ENCODE data around the gene GJB2.

GJB2 gene

GRCh38 chr13:20192158-20192835 lies 441 bp downstream of the GJB2 start:
- peak; percentile 38 for DNase-seq (ENCODE audit: low read depth, low spot score)

DNA sequence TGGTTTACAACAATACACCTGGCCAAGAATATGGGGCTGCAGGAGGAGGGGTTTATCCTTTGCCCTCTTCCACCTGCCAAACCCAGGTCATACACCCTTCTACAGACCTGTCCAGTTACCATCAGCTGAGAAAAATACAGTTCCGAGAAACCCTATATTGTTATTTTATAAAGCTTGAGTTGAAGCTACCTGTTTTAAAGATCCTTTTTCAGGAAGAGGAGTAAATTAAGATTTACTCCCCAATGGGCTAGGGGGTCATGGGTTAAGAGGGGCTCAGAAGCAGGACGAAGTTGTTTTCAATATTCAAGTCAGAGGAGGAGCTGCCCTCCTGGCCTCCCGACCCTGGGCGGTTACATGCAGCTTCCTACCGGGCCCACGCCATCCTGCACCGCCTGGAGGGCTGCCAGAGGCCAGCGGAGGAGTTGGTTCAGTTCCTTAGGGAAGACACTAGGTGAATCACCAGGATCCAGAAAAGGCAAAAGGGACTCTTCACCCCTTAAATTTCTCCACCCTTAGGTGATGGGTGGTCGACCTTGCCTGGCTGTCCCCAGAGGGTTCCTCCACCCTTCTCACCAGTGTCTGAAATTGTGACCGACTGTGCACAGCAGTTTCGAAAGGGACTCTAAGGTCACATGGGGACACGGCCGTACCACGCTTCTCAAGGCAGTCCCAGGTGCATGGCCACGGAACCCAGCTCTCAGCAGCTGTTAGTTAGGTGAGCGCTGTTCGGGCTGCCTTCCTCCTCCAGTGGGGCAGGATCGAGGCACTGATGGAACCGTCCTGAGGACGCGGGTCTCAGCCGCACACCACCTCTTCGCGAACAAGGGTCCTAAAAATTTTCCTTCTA lies 1.2 kb downstream of the GJB2 start:
- no peak for DNase-seq (ENCODE audit: low read depth, low spot score)

DNA sequence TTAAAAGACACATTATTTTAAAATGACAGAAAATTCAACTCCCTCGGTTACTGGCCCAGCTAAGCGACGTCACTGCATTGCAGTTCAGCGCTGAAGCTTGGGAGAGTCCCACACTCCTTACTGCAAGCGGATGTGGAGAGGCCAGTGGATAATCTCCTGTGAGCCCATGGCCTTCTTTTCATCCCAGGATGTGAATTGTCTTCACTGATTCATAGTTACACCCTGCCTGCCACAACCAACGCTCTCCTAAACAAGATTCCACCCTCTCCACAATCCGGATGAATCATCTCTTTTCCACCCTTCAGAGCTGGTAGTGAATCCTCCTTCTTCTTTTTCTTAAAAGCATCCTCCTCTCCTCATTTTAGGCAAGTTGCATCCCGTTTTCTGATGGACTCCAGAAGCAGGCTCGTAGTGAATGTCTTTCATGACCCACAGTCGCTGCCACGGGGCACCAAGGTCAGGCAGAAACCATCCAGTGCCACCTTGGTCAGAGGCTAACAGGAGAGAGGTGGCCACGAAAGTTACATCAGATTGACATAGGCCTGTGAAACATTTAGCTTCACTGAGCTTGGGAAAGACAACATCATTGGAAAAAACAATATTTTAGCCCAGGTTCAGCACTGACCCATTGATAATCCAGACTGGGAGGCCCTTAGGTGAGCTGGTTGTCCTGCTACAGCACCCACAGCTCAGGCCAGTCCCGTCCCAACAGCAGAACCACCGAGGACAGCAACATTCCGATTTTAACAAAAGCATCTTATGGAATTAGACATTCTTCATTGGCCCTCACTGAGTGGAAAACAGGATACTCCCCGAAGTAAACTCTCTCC lies 2.0 kb downstream of the GJB2 start:
- DNase-seq (ENCODE audit: low read depth, low spot score): peak; percentile 52

GRCh38 chr13:20190076-20190475 lies 2.7 kb downstream of the GJB2 start:
- no peak for DNase-seq (ENCODE audit: low read depth, low spot score)

DNA sequence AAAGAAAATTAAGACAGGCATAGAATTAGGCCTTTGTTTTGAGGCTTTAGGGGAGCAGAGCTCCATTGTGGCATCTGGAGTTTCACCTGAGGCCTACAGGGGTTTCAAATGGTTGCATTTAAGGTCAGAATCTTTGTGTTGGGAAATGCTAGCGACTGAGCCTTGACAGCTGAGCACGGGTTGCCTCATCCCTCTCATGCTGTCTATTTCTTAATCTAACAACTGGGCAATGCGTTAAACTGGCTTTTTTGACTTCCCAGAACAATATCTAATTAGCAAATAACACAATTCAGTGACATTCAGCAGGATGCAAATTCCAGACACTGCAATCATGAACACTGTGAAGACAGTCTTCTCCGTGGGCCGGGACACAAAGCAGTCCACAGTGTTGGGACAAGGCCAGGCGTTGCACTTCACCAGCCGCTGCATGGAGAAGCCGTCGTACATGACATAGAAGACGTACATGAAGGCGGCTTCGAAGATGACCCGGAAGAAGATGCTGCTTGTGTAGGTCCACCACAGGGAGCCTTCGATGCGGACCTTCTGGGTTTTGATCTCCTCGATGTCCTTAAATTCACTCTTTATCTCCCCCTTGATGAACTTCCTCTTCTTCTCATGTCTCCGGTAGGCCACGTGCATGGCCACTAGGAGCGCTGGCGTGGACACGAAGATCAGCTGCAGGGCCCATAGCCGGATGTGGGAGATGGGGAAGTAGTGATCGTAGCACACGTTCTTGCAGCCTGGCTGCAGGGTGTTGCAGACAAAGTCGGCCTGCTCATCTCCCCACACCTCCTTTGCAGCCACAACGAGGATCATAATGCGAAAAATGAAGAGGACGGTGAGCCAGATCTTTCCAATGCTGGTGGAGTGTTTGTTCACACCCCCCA lies 3.8 kb downstream of the GJB2 start:
- no peak for DNase-seq (ENCODE audit: low read depth, low spot score)

- no peak for DNase-seq (ENCODE audit: low read depth, low spot score)
Observed at GRCh38 chr13:20186771-20187170, 6.0 kb downstream of the GJB2 start.

DNA sequence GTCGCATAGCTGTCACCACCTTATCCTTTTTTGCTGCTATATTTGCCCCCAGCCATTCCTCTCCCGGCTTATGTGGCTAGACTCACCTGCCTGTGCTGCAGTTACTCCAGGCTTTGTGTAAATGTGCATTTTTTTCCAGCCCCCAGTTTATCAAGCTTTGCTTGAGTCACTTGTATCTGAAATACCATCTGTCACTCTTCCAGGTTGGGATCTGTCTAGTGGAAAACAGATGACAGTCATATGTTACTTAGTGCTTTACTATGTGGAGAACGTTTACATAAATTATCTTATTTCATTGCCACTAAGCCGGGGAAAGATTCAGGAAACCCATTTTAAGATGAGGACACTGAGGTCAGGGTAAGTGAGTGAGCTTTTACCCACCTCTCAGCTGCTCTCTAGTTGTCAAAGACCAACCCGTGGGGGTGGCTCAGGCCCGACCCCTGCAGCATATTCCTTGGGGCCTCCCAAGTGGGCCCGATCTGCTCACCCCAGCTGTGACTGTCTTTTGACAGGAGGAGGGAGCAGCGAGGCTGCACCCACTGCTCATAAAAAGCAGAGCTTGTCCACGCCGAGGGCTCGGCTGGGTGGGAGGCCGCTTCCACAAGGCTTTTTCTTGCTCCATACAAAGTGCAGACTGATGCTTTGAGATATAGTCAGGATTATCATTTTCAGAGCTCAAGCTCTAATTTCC lies 7.2 kb downstream of the GJB2 start:
- no peak for DNase-seq (ENCODE audit: low read depth, low spot score)

DNA sequence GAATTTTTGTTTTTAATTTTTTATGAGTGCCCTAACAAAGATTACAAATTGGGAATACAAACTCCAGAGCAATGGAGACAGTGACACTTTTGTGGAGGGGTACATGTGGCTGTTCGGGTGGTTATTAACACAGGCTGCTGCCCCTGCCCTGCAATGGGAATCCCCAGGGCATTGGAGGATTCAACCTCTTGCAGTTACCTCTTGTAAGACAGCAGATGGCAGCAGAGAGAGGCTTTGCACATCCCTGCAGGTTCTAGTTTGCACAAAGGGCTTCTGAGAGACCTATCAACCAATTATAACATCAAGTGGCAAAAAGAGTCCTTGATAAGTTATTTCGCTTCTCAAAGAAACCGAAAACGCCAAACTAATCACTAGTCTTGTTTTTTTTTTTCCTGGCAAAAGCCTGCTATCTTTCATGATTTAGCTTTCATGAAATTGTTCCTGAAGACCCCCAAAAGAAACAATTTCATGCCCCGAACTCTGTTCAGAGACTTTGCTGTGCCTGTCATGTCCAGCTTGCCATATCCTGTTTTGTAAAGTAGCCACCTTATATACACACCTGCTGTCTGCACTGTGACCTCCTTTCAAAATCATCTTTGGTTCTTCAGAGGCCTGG lies 10.4 kb downstream of the GJB2 start:
- DNase-seq (ENCODE audit: low read depth, low spot score): peak; percentile 87

DNA sequence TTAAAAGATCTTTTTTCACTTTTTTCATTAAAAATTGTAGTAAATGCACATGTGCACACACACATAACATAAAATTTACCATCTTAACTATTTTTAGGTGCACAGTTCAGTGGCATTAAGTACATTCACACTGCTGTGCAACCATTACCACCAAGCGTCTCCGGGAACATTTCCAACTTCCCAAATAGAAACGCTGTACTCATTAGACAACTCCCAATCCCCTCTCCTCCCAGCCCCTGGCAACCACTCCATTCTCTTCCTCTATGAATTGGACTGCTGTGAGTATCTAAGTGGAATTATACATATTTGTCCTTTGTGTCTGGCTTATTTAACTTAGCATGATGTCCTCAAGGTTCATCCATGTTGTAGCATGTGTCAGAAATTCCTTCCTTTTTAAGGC lies 11.6 kb downstream of the GJB2 start:
- DNase-seq (ENCODE audit: low read depth, low spot score): no peak

DNA sequence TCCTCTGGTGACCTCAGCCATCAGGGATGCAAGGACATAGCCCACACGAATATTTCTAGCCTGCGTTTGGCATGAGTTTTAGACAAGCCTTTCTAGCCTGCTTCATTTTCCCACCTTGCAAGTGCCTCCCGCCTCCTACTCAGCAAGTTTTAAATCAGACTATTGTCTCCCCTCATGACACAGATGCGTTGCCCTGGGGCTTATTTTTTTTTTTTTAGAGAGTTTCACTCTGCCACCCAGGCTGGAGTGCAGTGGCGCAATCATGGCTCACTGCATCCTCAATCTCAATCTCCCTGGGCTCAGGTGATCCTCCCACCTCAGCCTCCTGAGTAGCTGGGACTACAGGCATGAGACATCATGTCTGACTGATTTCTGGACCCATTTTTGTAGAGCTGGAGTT lies 14.6 kb downstream of the GJB2 start:
- peak; percentile 19 for DNase-seq (ENCODE audit: low read depth, low spot score)

- no peak for DNase-seq (ENCODE audit: low read depth, low spot score)
Observed at GRCh38 chr13:20177049-20177831, 15.5 kb downstream of the GJB2 start.

DNA sequence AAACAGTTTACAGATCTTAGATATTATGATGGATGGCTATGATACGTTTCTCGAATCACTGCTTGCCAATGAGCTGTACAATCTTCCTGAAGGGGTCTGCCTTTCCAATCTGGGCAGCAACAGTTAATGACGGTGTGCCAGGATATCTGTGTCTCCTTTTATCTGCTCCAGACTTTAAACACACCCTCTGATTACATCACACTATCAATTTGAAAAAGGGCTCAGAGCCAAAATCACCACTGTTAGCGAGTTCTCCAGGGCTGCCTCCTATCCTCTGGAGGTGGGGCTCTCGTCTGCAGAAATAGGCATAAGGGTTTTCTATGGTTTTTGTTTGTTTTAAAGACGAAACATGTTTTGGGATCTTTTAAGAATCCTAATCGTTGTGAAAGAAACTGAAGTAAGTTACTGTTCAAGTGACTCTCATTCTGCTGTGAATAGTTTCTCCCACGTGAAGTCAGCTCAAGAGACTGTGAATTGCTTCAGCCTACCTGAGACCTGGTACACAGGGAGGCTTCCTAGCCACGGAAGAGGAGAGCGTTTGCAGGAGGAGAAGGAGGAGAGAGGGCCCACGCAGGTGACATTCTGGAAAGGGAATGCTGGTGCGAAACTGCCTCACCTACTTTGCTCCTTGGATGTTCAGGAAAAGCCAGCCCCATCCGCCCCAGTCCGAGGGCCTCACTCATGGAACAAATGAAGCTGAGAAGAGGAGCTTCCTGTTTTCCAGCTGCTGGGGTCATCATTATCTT lies 16.7 kb downstream of the GJB2 start:
- no peak for DNase-seq (ENCODE audit: low read depth, low spot score)

GRCh38 chr13:20175406-20175794 lies 17.3 kb downstream of the GJB2 start:
- DNase-seq (ENCODE audit: low read depth, low spot score): no peak

DNA sequence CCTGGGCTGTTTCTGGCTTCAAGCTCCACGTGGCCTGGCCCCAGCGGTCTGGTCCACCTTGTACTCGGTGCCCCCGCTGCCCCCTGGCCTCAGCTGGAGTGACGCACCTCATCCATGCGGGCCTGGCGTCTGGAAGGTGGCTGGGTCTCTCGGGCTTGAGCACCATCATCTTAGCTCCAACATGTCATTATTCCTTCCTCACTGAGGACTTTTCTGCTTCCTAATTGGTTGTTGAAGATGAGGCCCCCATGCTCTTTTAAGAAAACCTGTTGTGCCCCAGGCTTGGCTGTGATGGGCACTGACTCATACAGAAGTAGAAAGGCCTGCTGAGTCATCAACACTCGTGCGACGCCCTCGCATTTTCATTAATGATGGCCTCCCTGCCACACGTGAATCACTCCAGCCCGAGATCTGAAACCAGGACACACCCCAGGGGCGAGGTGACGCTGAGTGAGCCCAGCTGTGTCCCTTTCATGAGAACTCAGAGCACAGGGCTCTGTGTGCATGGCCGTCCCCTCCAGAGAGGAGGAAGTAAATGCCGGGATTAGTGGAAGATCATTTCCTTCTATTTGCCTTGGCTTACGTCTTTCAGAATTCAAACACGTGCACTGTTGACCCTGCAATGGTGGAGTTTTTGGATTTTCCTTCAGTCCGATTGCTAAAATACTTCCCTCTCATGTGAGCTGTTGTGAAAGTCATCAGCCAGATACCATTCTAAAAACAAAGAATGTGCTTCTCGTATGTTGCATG lies 17.9 kb downstream of the GJB2 start:
- DNase-seq (ENCODE audit: low read depth, low spot score): peak; percentile 93

DNA sequence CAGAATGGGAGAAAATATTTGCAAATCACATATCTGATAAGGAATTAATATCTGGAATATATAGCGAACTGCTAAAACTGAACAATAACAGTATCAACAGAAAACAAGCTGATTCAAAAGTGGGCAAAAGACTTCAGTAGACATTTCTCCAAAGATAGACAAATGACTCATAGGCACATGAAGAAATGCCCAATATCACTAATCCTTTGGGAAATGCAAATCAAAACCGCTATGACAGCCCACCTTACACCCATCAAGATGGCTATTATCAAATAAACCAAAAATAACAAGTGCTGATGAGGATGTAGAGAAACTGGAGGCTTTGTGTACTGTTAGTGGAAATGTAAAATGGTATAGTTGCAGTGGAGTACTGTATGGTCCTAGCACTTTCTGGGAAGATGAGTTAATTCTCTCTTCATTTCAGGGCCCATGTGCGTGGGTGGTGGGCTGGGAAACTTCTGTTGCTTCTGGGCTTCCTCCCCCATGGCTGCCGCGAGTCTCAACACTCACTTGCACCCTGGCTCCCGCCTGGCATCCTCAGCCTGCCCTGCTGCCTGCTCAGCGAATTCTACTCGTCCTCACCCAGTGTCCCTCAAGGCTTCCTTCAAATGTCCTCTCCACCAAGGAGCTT lies 19.5 kb downstream of the GJB2 start:
- no peak for DNase-seq (ENCODE audit: low read depth, low spot score)

GRCh38 chr13:20171364-20171763 lies 21.4 kb downstream of the GJB2 start:
- peak; percentile 43 for DNase-seq (ENCODE audit: low read depth, low spot score)

- no peak for DNase-seq (ENCODE audit: low read depth, low spot score)
Observed at GRCh38 chr13:20170921-20171320, 21.8 kb downstream of the GJB2 start.

- DNase-seq (ENCODE audit: low read depth, low spot score): no peak
Observed at GRCh38 chr13:20168396-20168795, 24.3 kb downstream of the GJB2 start.

All from astrocyte of the hippocampus (primary cell).